ENCODE results near the gene KIF15.

GRCh38 chr3:44875596-44875995 lies 114.0 kb downstream of the KIF15 start:
- TF ChIP-seq CTCF (IDR thresholded peaks at IDR 0.05) (no peak), POLR2A (IDR thresholded peaks at IDR 0.05) (no peak)

Data from stomach (tissue), 4 donors.